Peyer's patch (tissue), 4 donors: ENCODE measurements around the gene COL9A3. TPM values are rescaled to one million over a fixed set of nuclear protein-coding genes. Genes with fewer than 3 reads are reported as not detected.

Source experiments
- DNase-seq, 3 donors: peaks; one replicate each; pipeline ENCODE4 v3.0.0-alpha.2; 2017 to 2019
- H3K27ac ChIP-seq, 4 donors: fragments of 200-600 bp; sonication (generic); one replicate each; pipeline ENCODE4 v1.5.1; 2016 to 2019
- H3K27me3 ChIP-seq, 2 donors: fragments of 200-600 bp; sonication (generic); one replicate each; pipeline ENCODE4 v1.5.1; 2019
- H3K36me3 ChIP-seq, 3 donors: fragments of 200-600 bp; sonication (generic); one replicate each; pipeline ENCODE4 v1.5.1; 2016 to 2019
- H3K4me1 ChIP-seq, 4 donors: fragments of 200-600 bp; sonication (generic); one replicate each; pipeline ENCODE4 v1.5.1; 2016 to 2019
- H3K4me3 ChIP-seq, 4 donors: fragments of 200-600 bp; sonication (generic); 1 replicate in 3 of 4; 2 replicates in 1 of 4; pipeline ENCODE4 v1.5.1; 2016 to 2019; ENCODE audit warnings: mild to moderate bottlenecking in 1 of 4
- H3K9me3 ChIP-seq, 4 donors: fragments of 200-600 bp; sonication (generic); one replicate each; pipeline ENCODE4 v1.5.1; 2016 to 2019; ENCODE audit warnings: mild to moderate bottlenecking in 1 of 4
- CTCF ChIP-seq, 6 experiments: fragments of 450-650 bp in 4 of 6; fragments of 200-600 bp in 2 of 6; sonication (generic) in 1 of 6; IDR thresholded peaks; one replicate each; pipeline ENCODE4 v1.5.1; 2017 to 2019; ENCODE audit warnings: antibody characterized with exemption in 6 of 6, mild to moderate bottlenecking in 3 of 6, moderate library complexity in 1 of 6
- POLR2A ChIP-seq, 2 donors: fragments of 450-650 bp; IDR thresholded peaks; one replicate each; pipeline ENCODE4 v1.5.1; 2017; ENCODE audit warnings: antibody characterized with exemption in 2 of 2, mild to moderate bottlenecking in 2 of 2, moderate library complexity in 2 of 2
- total RNA-seq, 4 donors: library from RNA; depleted of rRNA; stranded (reverse); fragments of >200 nt; gene quantifications; one replicate each; pipeline ENCODE4 v1.1.0, GENCODE V29; 2016

Gene COL9A3
- total RNA-seq, 4 donors from 2014 or later, result 3.3 to 19.8 (median 4.1) TPM

DNA sequence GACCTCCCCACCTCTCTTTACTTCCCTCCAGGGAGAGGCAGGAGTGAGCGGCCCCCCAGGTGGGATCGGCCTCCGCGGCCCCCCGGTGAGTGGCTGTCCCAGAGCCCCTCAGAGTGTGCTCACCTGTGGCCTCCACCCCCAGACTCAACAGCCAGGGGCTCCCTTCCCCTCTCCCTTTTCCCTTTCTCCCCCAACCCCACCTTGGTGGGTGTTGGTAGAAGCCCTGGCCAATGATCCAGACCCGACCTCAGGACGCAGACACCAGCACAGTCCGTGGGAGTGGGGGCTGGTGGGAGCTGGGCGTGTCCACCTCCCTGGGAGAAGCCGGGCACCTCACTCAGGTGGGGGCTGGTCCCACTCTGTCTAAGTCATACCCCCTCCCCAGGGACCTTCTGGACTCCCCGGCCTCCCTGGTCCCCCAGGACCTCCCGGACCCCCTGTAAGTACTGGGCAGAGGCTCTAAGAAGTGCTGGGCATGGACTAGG is 4.9 kb downstream of the COL9A3 start:
- no peaks in the 10 kb centered on the region for H3K9me3 ChIP-seq
- peaks cover 0 to 19% of the 10 kb centered on the region in 2 donors for H3K27me3 ChIP-seq
- H3K27ac ChIP-seq, result no peak overlapping the region
- no peak overlapping the region for H3K4me3 ChIP-seq
- H3K4me1 ChIP-seq, result peaks cover 9 to 36% (median 19%) of the 10 kb centered on the region in 4 donors
- no peak for DNase-seq
- TF ChIP-seq POLR2A (IDR thresholded peaks at IDR 0.05) (no peak), CTCF (IDR thresholded peaks at IDR 0.05) (no peak)
- H3K36me3 ChIP-seq, result no peaks in the 10 kb centered on the region

- no peak for TF ChIP-seq POLR2A (IDR thresholded peaks at IDR 0.05)
- no peak for TF ChIP-seq CTCF (IDR thresholded peaks at IDR 0.05)
- no peaks in the 10 kb centered on the region for H3K36me3 ChIP-seq
- H3K27me3 ChIP-seq, result peaks cover 0 to 15% of the 10 kb centered on the region in 2 donors
- H3K4me3 ChIP-seq, result no peak overlapping the region
- H3K9me3 ChIP-seq, result no peaks in the 10 kb centered on the region
- peaks cover 7 to 31% (median 17%) of the 10 kb centered on the region in 4 donors for H3K4me1 ChIP-seq
- no peak for DNase-seq
- peak overlapping the region in 1 of 4 donors; percentile 61 for H3K27ac ChIP-seq
These were observed 5.5 kb downstream of the COL9A3 start for GRCh38 chr20:62822239-62822787.

GRCh38 chr20:62822788-62823651 is 6.2 kb downstream of the COL9A3 start:
- Histone ChIP-seq H3K27ac (peak overlapping the region in 1 of 4 donors; percentile 61), H3K27me3 (peaks cover 0 to 8% of the 10 kb centered on the region in 2 donors), H3K4me3 (no peak overlapping the region), H3K9me3 (no peaks in the 10 kb centered on the region), H3K4me1 (peaks cover 5 to 28% (median 16%) of the 10 kb centered on the region in 4 donors), H3K36me3 (no peaks in the 10 kb centered on the region)
- TF ChIP-seq POLR2A (IDR thresholded peaks at IDR 0.05) (no peak), CTCF (IDR thresholded peaks at IDR 0.05) (peak; percentile 6 to 93 (median 58))
- peak; percentile 64 to 86 (median 83) for DNase-seq

DNA sequence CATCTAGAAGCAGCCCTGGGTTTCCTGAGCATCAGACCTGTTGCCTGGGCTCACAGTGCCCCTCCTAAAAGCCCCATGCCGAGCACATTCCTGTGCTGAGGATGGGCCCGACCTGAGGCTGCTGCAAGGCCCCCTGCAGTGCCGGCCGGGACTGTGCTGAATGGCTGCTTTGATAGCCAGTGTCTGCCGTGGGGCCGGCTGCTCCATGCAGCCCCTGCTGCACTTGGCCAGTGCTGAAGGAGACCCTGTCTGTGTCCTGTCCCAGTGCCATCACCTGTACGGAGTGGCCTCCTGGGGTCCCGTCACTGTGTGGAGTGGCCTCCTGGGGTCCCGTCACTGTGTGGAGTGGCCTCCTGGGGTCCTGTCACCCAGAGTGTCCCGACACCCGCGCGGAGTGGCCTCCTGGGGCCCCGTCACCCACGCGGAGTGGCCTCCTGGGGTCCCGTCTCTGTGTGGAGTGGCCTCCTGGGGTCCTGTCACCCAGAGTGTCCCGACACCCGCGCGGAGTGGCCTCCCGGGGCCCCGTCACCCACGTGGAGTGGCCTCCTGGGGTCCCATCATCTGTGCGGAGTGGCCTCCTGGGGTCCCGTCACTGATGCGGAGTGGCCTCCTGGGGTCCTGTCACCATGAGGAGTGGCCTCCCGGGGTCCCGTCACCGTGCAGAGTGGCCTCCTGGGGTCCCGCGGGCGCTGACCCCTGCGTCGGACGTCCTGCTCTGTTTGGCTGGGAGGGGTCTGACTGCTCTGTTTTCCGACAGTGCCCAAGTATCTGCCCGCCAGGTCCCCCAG is 7.0 kb downstream of the COL9A3 start:
- Histone ChIP-seq H3K4me3 (peak overlapping the region in 1 of 4 donors; percentile 70), H3K4me1 (peaks cover 5 to 20% (median 15%) of the 10 kb centered on the region in 4 donors), H3K27me3 (no peaks in the 10 kb centered on the region), H3K9me3 (no peaks in the 10 kb centered on the region), H3K36me3 (no peaks in the 10 kb centered on the region), H3K27ac (peak overlapping the region in 2 of 4 donors; percentile 70 to 90)
- DNase-seq, result no peak
- no peak for TF ChIP-seq CTCF (IDR thresholded peaks at IDR 0.05)
- TF ChIP-seq POLR2A (IDR thresholded peaks at IDR 0.05), result no peak
